ENCODE results near the gene MED19.
"Not testable (repeated sequence)": the region's sequence is repeated elsewhere in the genome, so short reads cannot be mapped to it uniquely, and the experiment has no call there.

MED19 gene

GRCh38 chr11:57713835-57714234 is 1.8 kb upstream of the MED19 start (continued):
- TF ChIP-seq BACH2 (CRISPR knock-in tag; IDR thresholded peaks at IDR 0.05; ENCODE audit: borderline replicate concordance): no peak
- TF ChIP-seq, protein P1, sequence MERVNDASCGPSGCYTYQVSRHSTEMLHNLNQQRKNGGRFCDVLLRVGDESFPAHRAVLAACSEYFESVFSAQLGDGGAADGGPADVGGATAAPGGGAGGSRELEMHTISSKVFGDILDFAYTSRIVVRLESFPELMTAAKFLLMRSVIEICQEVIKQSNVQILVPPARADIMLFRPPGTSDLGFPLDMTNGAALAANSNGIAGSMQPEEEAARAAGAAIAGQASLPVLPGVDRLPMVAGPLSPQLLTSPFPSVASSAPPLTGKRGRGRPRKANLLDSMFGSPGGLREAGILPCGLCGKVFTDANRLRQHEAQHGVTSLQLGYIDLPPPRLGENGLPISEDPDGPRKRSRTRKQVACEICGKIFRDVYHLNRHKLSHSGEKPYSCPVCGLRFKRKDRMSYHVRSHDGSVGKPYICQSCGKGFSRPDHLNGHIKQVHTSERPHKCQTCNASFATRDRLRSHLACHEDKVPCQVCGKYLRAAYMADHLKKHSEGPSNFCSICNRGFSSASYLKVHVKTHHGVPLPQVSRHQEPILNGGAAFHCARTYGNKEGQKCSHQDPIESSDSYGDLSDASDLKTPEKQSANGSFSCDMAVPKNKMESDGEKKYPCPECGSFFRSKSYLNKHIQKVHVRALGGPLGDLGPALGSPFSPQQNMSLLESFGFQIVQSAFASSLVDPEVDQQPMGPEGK (CRISPR knock-in tag; IDR thresholded peaks at IDR 0.05; ENCODE audit: borderline replicate concordance): no peak
- no peak for TF ChIP-seq SNAI2 (CRISPR knock-in tag; IDR thresholded peaks at IDR 0.05)
- no peak for TF ChIP-seq ZFP3 (CRISPR knock-in tag; IDR thresholded peaks at IDR 0.05)
- TF ChIP-seq GLIS3 (CRISPR knock-in tag; IDR thresholded peaks at IDR 0.05): no peak
- TF ChIP-seq POU6F1 (CRISPR knock-in tag; IDR thresholded peaks at IDR 0.05; ENCODE audit: borderline replicate concordance, low read depth): no peak
- no peak for TF ChIP-seq ZNF70 (CRISPR knock-in tag; IDR thresholded peaks at IDR 0.05)
- TF ChIP-seq TOX (CRISPR knock-in tag; IDR thresholded peaks at IDR 0.05; ENCODE audit: borderline replicate concordance): no peak

GRCh38 chr11:57712256-57713150 is 488 bp upstream of the MED19 start, which contains the start of gene TMX2:
Gene TMX2, plus strand, starts transcription at chr11:57712593. Its CDS starts 26 bp downstream, at chr11:57712619.
- TF ChIP-seq, protein P2, sequence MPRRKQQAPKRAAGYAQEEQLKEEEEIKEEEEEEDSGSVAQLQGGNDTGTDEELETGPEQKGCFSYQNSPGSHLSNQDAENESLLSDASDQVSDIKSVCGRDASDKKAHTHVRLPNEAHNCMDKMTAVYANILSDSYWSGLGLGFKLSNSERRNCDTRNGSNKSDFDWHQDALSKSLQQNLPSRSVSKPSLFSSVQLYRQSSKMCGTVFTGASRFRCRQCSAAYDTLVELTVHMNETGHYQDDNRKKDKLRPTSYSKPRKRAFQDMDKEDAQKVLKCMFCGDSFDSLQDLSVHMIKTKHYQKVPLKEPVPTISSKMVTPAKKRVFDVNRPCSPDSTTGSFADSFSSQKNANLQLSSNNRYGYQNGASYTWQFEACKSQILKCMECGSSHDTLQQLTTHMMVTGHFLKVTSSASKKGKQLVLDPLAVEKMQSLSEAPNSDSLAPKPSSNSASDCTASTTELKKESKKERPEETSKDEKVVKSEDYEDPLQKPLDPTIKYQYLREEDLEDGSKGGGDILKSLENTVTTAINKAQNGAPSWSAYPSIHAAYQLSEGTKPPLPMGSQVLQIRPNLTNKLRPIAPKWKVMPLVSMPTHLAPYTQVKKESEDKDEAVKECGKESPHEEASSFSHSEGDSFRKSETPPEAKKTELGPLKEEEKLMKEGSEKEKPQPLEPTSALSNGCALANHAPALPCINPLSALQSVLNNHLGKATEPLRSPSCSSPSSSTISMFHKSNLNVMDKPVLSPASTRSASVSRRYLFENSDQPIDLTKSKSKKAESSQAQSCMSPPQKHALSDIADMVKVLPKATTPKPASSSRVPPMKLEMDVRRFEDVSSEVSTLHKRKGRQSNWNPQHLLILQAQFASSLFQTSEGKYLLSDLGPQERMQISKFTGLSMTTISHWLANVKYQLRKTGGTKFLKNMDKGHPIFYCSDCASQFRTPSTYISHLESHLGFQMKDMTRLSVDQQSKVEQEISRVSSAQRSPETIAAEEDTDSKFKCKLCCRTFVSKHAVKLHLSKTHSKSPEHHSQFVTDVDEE (CRISPR knock-in tag; IDR thresholded peaks at IDR 0.05): no peak
- TF ChIP-seq ZC3H10 (CRISPR knock-in tag; IDR thresholded peaks at IDR 0.05) (no peak), ARNTL (CRISPR knock-in tag; IDR thresholded peaks at IDR 0.05; ENCODE audit: borderline replicate concordance, low read depth) (no peak), ZFP3 (CRISPR knock-in tag; IDR thresholded peaks at IDR 0.05) (no peak), GLIS3 (CRISPR knock-in tag; IDR thresholded peaks at IDR 0.05) (no peak), ZNF8 (CRISPR knock-in tag; IDR thresholded peaks at IDR 0.05) (no peak), ISL1 (CRISPR knock-in tag; IDR thresholded peaks at IDR 0.05) (no peak), SNAI2 (CRISPR knock-in tag; IDR thresholded peaks at IDR 0.05) (no peak), ZFP30 (CRISPR knock-in tag; IDR thresholded peaks at IDR 0.05) (no peak), POU6F1 (CRISPR knock-in tag; IDR thresholded peaks at IDR 0.05; ENCODE audit: borderline replicate concordance, low read depth) (no peak), TOX (CRISPR knock-in tag; IDR thresholded peaks at IDR 0.05; ENCODE audit: borderline replicate concordance) (no peak), ESRRG (CRISPR knock-in tag; IDR thresholded peaks at IDR 0.05) (no peak), CSRNP3 (CRISPR knock-in tag; IDR thresholded peaks at IDR 0.05) (no peak), ZNF70 (CRISPR knock-in tag; IDR thresholded peaks at IDR 0.05) (no peak), ZNF565 (CRISPR knock-in tag; conservative IDR thresholded peaks at IDR 0.05; ENCODE audit: low read depth) (no peak), CSDC2 (CRISPR knock-in tag; IDR thresholded peaks at IDR 0.05) (no peak)
- ATAC-seq: peak; percentile 96

GRCh38 chr11:57709802-57710367 is 2.1 kb downstream of the MED19 start:
- ATAC-seq: no peak
- TF ChIP-seq SNAI2 (CRISPR knock-in tag; IDR thresholded peaks at IDR 0.05) (no peak), TCF4 (CRISPR knock-in tag; IDR thresholded peaks at IDR 0.05; ENCODE audit: borderline replicate concordance) (no peak), ZC3H10 (CRISPR knock-in tag; IDR thresholded peaks at IDR 0.05) (no peak), ZNF565 (CRISPR knock-in tag; conservative IDR thresholded peaks at IDR 0.05; ENCODE audit: low read depth) (no peak), PPARA (CRISPR knock-in tag; IDR thresholded peaks at IDR 0.05; ENCODE audit: borderline replicate concordance) (no peak)
- TF ChIP-seq, protein P1 (CRISPR knock-in tag; IDR thresholded peaks at IDR 0.05; ENCODE audit: borderline replicate concordance): no peak

- not testable (repeated sequence) for ATAC-seq
Observed at GRCh38 chr11:57705432-57705831, 6.6 kb downstream of the MED19 start.

All from SK-N-SH treated with all-trans-retinoic acid at 6 μM for 48 hours (cell line).